SU-DHL-6 (cell line): ENCODE results near the gene NFAT5.

Source experiments
- EZH2phosphoT487 ChIP-seq: fragments of 200-600 bp; sonication (generic), shearing (Covaris generic); conservative IDR thresholded peaks from 2 replicates; pipeline ENCODE4 v1.6.1; 2018; ENCODE audit warnings: mild to moderate bottlenecking, antibody characterized with exemption, low read length, moderate library complexity, mixed read lengths
- TF ChIP-seq, protein P1 (sequence below): fragments of 200-600 bp; sonication (generic); IDR thresholded peaks from one replicate; pipeline ENCODE4 v1.5.1; 2017; ENCODE audit warnings: antibody characterized with exemption, mild to moderate bottlenecking, low read length, moderate library complexity; ENCODE audit not compliant: insufficient read depth, poor library complexity, severe bottlenecking

GRCh38 chr16:69701452-69701851, 135.7 kb downstream of the NFAT5 start:
- TF ChIP-seq, protein P1, sequence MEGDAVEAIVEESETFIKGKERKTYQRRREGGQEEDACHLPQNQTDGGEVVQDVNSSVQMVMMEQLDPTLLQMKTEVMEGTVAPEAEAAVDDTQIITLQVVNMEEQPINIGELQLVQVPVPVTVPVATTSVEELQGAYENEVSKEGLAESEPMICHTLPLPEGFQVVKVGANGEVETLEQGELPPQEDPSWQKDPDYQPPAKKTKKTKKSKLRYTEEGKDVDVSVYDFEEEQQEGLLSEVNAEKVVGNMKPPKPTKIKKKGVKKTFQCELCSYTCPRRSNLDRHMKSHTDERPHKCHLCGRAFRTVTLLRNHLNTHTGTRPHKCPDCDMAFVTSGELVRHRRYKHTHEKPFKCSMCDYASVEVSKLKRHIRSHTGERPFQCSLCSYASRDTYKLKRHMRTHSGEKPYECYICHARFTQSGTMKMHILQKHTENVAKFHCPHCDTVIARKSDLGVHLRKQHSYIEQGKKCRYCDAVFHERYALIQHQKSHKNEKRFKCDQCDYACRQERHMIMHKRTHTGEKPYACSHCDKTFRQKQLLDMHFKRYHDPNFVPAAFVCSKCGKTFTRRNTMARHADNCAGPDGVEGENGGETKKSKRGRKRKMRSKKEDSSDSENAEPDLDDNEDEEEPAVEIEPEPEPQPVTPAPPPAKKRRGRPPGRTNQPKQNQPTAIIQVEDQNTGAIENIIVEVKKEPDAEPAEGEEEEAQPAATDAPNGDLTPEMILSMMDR: no peak
- TF ChIP-seq EZH2phosphoT487: no peak
